ENCODE results near the gene ANKRD13A.
A peak's percentile ranks its signal among the peaks of the same experiment; 100 is the strongest.
"Not testable (repeated sequence)": the region's sequence is repeated elsewhere in the genome, so short reads cannot be mapped to it uniquely, and the experiment has no call there.

Gene ANKRD13A

GRCh38 chr12:109983432-109984142 is 15.6 kb upstream of the ANKRD13A start:
- no peak for DNase-seq (ENCODE audit: low spot score)

GRCh38 chr12:109986236-109986635 is 13.0 kb upstream of the ANKRD13A start:
- not testable (repeated sequence) for DNase-seq (ENCODE audit: low spot score)

- no peak for DNase-seq (ENCODE audit: low spot score)
These were observed 11.6 kb upstream of the ANKRD13A start for GRCh38 chr12:109987615-109988014.

- no peak for DNase-seq (ENCODE audit: low spot score)
These were observed 11.0 kb upstream of the ANKRD13A start for GRCh38 chr12:109988274-109988673.

GRCh38 chr12:109988903-109989302 is 10.3 kb upstream of the ANKRD13A start:
- DNase-seq (ENCODE audit: low spot score) = no peak

GRCh38 chr12:109989380-109989779 is 9.8 kb upstream of the ANKRD13A start:
- no peak for DNase-seq (ENCODE audit: low spot score)

- no peak for DNase-seq (ENCODE audit: low spot score)
These were observed 7.6 kb upstream of the ANKRD13A start for GRCh38 chr12:109991586-109991985.

- no peak for DNase-seq (ENCODE audit: low spot score)
These were observed 6.1 kb upstream of the ANKRD13A start for GRCh38 chr12:109993091-109993490.

GRCh38 chr12:109994401-109995175 is 4.6 kb upstream of the ANKRD13A start:
- DNase-seq (ENCODE audit: low spot score) = peak; percentile 67

- no peak for DNase-seq (ENCODE audit: low spot score)
These were observed 3.9 kb upstream of the ANKRD13A start for GRCh38 chr12:109995361-109995685.

- peak; percentile 95 for DNase-seq (ENCODE audit: low spot score)
These were observed 3.3 kb upstream of the ANKRD13A start, which contains the start of gene GIT2 for GRCh38 chr12:109995686-109996482. Gene GIT2, minus strand, starts transcription at chr12:109996368. Its CDS starts 144 bp downstream, at chr12:109996224.

GRCh38 chr12:109996483-109996853 is 2.8 kb upstream of the ANKRD13A start:
- no peak for DNase-seq (ENCODE audit: low spot score)

GRCh38 chr12:109997393-109997792 is 1.8 kb upstream of the ANKRD13A start:
- no peak for DNase-seq (ENCODE audit: low spot score)

- DNase-seq (ENCODE audit: low spot score) = no peak
These were observed 858 bp upstream of the ANKRD13A start for GRCh38 chr12:109998241-109998903.

- no peak for DNase-seq (ENCODE audit: low spot score)
These were observed 380 bp downstream of the ANKRD13A start for GRCh38 chr12:109999649-109999971.

- DNase-seq (ENCODE audit: low spot score) = no peak
These were observed 814 bp downstream of the ANKRD13A start for GRCh38 chr12:109999983-110000505.

GRCh38 chr12:110001596-110001995 is 2.4 kb downstream of the ANKRD13A start:
- no peak for DNase-seq (ENCODE audit: low spot score)

GRCh38 chr12:110002676-110003515 is 3.7 kb downstream of the ANKRD13A start:
- DNase-seq (ENCODE audit: low spot score) = no peak

GRCh38 chr12:110004598-110004997 is 5.4 kb downstream of the ANKRD13A start:
- DNase-seq (ENCODE audit: low spot score) = no peak

- peak; percentile 37 for DNase-seq (ENCODE audit: low spot score)
These were observed 6.2 kb downstream of the ANKRD13A start for GRCh38 chr12:110005319-110005973.

GRCh38 chr12:110006115-110006514 is 6.9 kb downstream of the ANKRD13A start:
- no peak for DNase-seq (ENCODE audit: low spot score)

Measured in CD4-positive, alpha-beta T cell treated with Interleukin-2 at 100 ng/mL for 4 hours (primary cell).